Epithelial cell of proximal tubule (primary cell): ENCODE data around the gene L2HGDH. TPM values are rescaled to one million over a fixed set of nuclear protein-coding genes. Genes with fewer than 3 reads are reported as not detected.
A peak's percentile ranks its signal among the peaks of the same experiment; 100 is the strongest.

Experiments
- DNase-seq: peaks from one replicate; pipeline ENCODE4 v3.0.0-alpha.2; 2011; ENCODE audit warnings: low read depth
- H3K4me3 ChIP-seq: 2 replicates; pipeline ENCODE4 v1.5.1; 2011; ENCODE audit warnings: low read depth, mild to moderate bottlenecking, low read length
- total RNA-seq: library from RNA; depleted of rRNA; stranded (reverse); fragments of >200 nt; gene quantifications from 2 replicates; pipeline ENCODE4 v1.2.3, GENCODE V29; 2015
- TF ChIP-seq, protein P1 (sequence below): conservative IDR thresholded peaks from 2 replicates; pipeline ENCODE4 v1.5.1; 2012; ENCODE audit warnings: low read depth, mild to moderate bottlenecking, low read length

L2HGDH gene
- total RNA-seq, 1 donor from 2014 or later, result 4.0 TPM

DNA sequence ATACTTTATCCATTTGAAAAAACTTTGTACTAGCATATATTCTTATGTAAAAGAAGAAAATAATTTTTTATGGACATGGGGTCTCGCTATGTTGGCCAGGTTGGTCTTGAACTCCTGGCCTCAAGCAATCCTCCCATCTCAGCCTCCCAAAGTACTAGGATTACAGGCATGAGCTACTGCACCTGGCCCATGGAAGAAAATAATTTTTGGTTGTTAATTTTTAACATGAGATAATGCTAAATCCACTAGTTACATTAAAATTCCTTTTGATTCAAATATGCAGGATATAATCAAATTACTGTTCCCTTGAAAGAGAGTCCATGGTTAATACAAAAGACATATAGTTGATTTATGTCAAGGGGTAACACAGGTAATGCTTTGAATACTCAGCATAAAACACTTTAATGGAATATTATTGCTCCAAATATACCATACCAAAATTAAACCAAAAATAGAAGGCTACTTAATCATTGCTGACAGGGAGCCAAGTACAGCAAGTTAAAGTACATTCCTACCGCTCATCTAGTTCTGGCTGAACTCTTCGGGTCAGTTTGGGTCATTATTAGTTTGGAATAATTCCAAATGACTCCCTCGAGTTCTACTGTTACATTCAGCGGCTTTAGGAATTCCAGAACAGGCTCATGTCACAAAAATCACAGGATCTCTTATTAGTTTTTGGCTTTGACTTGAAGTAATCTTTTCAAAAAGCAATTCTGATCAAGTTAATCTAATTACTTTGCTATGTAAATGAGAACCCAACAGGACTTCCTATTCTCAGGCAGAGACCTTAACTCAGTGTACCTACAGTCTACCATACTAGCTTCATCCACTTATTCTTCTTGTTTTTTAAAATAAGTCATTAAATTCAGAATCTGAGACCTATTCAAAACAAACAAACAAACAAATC lies 86.7 kb downstream of the L2HGDH start:
- peak; percentile 76 for DNase-seq
- peak overlapping the region; percentile 28 for H3K4me3 ChIP-seq
- TF ChIP-seq, protein P1, sequence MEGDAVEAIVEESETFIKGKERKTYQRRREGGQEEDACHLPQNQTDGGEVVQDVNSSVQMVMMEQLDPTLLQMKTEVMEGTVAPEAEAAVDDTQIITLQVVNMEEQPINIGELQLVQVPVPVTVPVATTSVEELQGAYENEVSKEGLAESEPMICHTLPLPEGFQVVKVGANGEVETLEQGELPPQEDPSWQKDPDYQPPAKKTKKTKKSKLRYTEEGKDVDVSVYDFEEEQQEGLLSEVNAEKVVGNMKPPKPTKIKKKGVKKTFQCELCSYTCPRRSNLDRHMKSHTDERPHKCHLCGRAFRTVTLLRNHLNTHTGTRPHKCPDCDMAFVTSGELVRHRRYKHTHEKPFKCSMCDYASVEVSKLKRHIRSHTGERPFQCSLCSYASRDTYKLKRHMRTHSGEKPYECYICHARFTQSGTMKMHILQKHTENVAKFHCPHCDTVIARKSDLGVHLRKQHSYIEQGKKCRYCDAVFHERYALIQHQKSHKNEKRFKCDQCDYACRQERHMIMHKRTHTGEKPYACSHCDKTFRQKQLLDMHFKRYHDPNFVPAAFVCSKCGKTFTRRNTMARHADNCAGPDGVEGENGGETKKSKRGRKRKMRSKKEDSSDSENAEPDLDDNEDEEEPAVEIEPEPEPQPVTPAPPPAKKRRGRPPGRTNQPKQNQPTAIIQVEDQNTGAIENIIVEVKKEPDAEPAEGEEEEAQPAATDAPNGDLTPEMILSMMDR, result no peak

DNA sequence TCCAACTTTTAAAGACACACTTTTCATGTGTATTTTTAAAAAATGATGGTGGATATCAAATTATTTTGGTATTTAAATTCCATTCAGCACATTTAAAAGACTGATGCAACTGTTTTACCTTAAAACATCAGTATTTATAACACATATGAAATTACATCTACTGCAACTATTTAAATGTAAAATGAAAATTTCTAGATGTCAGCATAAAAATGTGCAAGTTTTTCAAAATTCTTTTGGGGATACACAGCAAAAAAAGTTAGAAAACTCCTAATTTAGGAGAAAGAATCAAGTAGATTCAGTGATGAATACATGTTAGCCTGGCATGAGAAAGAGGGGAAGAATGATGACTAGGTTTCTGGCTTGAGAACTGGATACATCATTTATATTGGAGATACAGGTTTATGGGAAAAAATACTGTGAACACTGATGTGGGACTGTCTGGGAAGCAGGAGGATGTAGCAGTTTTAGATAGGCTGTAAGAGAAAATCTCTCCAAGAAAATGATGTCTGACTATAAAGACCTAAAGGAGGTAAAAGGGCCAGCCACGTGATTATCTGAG lies 89.9 kb downstream of the L2HGDH start:
- no peak for DNase-seq
- no peak overlapping the region for H3K4me3 ChIP-seq

DNA sequence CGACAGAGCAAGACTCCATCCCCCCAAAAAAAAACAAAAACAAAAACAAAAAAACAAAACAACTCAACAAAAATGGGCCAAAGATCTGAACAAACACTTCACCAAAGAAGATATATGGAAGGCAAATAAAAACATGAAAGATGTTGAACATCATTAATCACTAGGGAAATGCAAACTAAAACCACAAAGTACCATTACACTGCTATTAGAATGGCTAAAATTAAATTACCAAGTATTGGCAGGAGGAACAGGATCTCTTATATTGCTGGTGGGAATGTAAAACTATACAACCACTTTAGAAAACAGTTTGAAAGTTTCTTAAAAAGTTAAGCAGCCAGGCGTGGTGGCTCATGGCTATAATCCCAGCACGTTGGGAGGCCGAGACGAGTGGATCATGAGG lies 93.5 kb downstream of the L2HGDH start:
- TF ChIP-seq, protein P1, result no peak
- H3K4me3 ChIP-seq, result no peak overlapping the region
- no peak for DNase-seq

More for the DNA sequence above, 89.9 kb downstream of the L2HGDH start:
- TF ChIP-seq, protein P1, result no peak

DNA sequence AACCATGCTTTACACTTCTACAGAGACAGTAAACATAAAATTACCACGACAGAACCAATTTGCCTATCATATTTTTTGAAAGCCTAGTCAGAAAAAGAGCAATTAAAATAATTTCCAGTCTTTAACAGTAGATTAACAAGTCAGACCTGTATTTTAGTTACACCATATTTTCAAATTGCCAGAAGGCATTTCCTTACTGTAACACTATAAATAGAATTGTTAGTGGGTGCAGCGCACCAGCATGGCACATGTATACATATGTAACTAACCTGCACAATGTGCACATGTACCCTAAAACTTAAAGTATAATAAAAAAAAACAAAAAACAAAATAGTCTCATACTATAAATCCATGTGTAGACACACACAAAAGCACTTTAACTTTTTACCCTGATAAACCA lies 96.6 kb downstream of the L2HGDH start:
- H3K4me3 ChIP-seq, result no peak overlapping the region
- no peak for DNase-seq
- TF ChIP-seq, protein P1, result no peak

DNA sequence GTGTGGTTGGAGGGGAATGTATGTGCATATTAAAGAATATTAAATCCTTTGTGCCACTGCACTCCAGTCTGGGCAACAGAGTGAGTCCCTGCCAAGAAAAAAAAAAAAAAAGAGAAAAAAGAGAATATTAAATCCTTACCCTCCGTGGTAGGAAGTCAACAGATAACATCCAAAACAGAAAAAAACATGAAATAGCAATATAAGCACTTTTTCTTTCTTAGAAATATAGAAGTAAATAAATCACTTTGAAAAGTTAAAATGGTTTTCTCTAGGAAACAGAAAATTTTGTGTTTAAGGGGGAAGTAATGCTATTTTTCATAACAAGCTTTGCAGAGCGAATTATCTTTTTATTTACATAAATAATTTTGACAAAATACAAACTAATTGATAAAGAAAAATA lies 98.2 kb downstream of the L2HGDH start:
- TF ChIP-seq, protein P1, result no peak
- H3K4me3 ChIP-seq, result no peak overlapping the region
- no peak for DNase-seq

DNA sequence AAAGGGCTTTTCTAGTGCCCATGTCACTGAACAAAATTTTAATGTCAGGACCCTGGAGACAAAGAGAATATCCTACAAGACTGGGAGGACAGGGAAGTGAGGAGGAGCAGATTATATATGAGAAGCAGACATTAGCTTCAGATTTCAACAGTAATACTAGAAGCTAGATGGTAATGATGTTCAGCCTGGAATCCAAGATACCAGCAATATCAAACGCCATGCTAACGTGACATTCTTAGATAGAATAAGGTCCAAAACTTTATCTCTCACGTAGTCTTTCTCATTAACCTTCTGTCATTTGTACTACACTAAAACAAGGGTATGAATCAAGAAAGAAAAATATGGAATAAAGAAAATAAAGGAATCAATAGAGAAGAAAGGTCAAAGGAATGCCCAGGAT lies 99.3 kb downstream of the L2HGDH start:
- H3K4me3 ChIP-seq, result no peak overlapping the region
- DNase-seq, result no peak
- TF ChIP-seq, protein P1, result no peak
